ENCODE measurements around the gene PHYKPL.

The PHYKPL gene

GRCh38 chr5:178223196-178223773, 9.3 kb downstream of the PHYKPL start:
- Histone ChIP-seq H3K9me2 (ENCODE audit: low read depth, low read length) (no peaks in the 10 kb centered on the region), H3K36me3 (ENCODE audit: insufficient read depth, low read length) (peaks cover 65% of the 10 kb centered on the region), H3K27ac (ENCODE audit: low read depth, low read length, poor library complexity, severe bottlenecking) (no peak overlapping the region), H3K4me2 (ENCODE audit: low read length) (no peak overlapping the region), H3K4me1 (ENCODE audit: insufficient read depth, low read length, severe bottlenecking) (no peaks in the 10 kb centered on the region), H2AFZ (ENCODE audit: low read length) (no peak overlapping the region), H3K27me3 (ENCODE audit: insufficient read depth, low read length) (no peaks in the 10 kb centered on the region), H3K79me2 (ENCODE audit: insufficient read depth, low read length) (no peaks in the 10 kb centered on the region), H4K20me1 (ENCODE audit: insufficient read depth, low read length) (no peaks in the 10 kb centered on the region), H3K9ac (ENCODE audit: low read length) (no peak overlapping the region), H3K9me3 (ENCODE audit: low read length) (no peaks in the 10 kb centered on the region), H3K4me3 (ENCODE audit: low read depth, low read length, poor library complexity, severe bottlenecking) (no peak overlapping the region), H3F3A (ENCODE audit: insufficient read depth, low read length) (no peaks in the 10 kb centered on the region)
- TF ChIP-seq EZH2 (IDR thresholded peaks at IDR 0.05; ENCODE audit: borderline replicate concordance, low read length) (no peak), CTCF (IDR thresholded peaks at IDR 0.05; ENCODE audit: low read length) (no peak)

GRCh38 chr5:178222292-178222691, 10.3 kb downstream of the PHYKPL start:
- Histone ChIP-seq H4K20me1 (ENCODE audit: insufficient read depth, low read length) (no peaks in the 10 kb centered on the region), H3K27ac (ENCODE audit: low read depth, low read length, poor library complexity, severe bottlenecking) (no peak overlapping the region), H3K4me1 (ENCODE audit: insufficient read depth, low read length, severe bottlenecking) (no peaks in the 10 kb centered on the region), H2AFZ (ENCODE audit: low read length) (no peak overlapping the region), H3F3A (ENCODE audit: insufficient read depth, low read length) (no peaks in the 10 kb centered on the region), H3K36me3 (ENCODE audit: insufficient read depth, low read length) (peaks cover 58% of the 10 kb centered on the region), H3K9me2 (ENCODE audit: low read depth, low read length) (no peaks in the 10 kb centered on the region), H3K4me3 (ENCODE audit: low read depth, low read length, poor library complexity, severe bottlenecking) (no peak overlapping the region), H3K9ac (ENCODE audit: low read length) (no peak overlapping the region), H3K9me3 (ENCODE audit: low read length) (no peaks in the 10 kb centered on the region), H3K27me3 (ENCODE audit: insufficient read depth, low read length) (no peaks in the 10 kb centered on the region), H3K79me2 (ENCODE audit: insufficient read depth, low read length) (no peaks in the 10 kb centered on the region), H3K4me2 (ENCODE audit: low read length) (no peak overlapping the region)
- no peak for TF ChIP-seq EZH2 (IDR thresholded peaks at IDR 0.05; ENCODE audit: borderline replicate concordance, low read length)
- no peak for TF ChIP-seq CTCF (IDR thresholded peaks at IDR 0.05; ENCODE audit: low read length)

- no peaks in the 10 kb centered on the region for H3K4me1 ChIP-seq (ENCODE audit: insufficient read depth, low read length, severe bottlenecking)
- H4K20me1 ChIP-seq (ENCODE audit: insufficient read depth, low read length): no peaks in the 10 kb centered on the region
- H3K9me3 ChIP-seq (ENCODE audit: low read length): no peaks in the 10 kb centered on the region
- H3K79me2 ChIP-seq (ENCODE audit: insufficient read depth, low read length): no peaks in the 10 kb centered on the region
- no peaks in the 10 kb centered on the region for H3K9me2 ChIP-seq (ENCODE audit: low read depth, low read length)
- TF ChIP-seq CTCF (IDR thresholded peaks at IDR 0.05; ENCODE audit: low read length) (no peak), EZH2 (IDR thresholded peaks at IDR 0.05; ENCODE audit: borderline replicate concordance, low read length) (no peak)
- no peak overlapping the region for H2AFZ ChIP-seq (ENCODE audit: low read length)
- H3K9ac ChIP-seq (ENCODE audit: low read length): no peak overlapping the region
- H3K4me2 ChIP-seq (ENCODE audit: low read length): no peak overlapping the region
- H3K27ac ChIP-seq (ENCODE audit: low read depth, low read length, poor library complexity, severe bottlenecking): no peak overlapping the region
- H3K4me3 ChIP-seq (ENCODE audit: low read depth, low read length, poor library complexity, severe bottlenecking): no peak overlapping the region
- peaks cover 58% of the 10 kb centered on the region for H3K36me3 ChIP-seq (ENCODE audit: insufficient read depth, low read length)
- no peaks in the 10 kb centered on the region for H3K27me3 ChIP-seq (ENCODE audit: insufficient read depth, low read length)
- H3F3A ChIP-seq (ENCODE audit: insufficient read depth, low read length): no peaks in the 10 kb centered on the region
These were observed 10.7 kb downstream of the PHYKPL start for GRCh38 chr5:178221853-178222252.
